ENCODE results near the gene ACMSD. TPM values are rescaled to one million over a fixed set of nuclear protein-coding genes. Genes with fewer than 3 reads are reported as not detected.
"Not testable (repeated sequence)": the region's sequence is repeated elsewhere in the genome, so short reads cannot be mapped to it uniquely, and the experiment has no call there.

Gene ACMSD
- total RNA-seq, 4 donors from 2014 or later, result 0.29 TPM; not detected in 3

- no peak for TF ChIP-seq CTCF (IDR thresholded peaks at IDR 0.05 in 4 of 5, conservative IDR thresholded peaks at IDR 0.05 in 1 of 5)
- TF ChIP-seq POLR2A (IDR thresholded peaks at IDR 0.05), result no peak
- ATAC-seq (no peak), DNase-seq (no peak)
- intact Hi-C loops (cut with DNase I; ENCODE audit: low total_unique reads), result no loop called here
- no peaks in the 10 kb centered on the region for H3K36me3 ChIP-seq
- in situ Hi-C loops (cut with MboI; ENCODE audit: low sequenced_read_pairs in 4 of 4), result loop anchor here in 1 of 4 donors (25.0 kb wide), 1 partner anchor 788 kb away; no protein-coding TSS in a partner anchor
- H3K9me3 ChIP-seq, result no peaks in the 10 kb centered on the region
- H3K4me3 ChIP-seq, result no peak overlapping the region
- no peaks in the 10 kb centered on the region for H3K27me3 ChIP-seq
- H3K27ac ChIP-seq, result no peak overlapping the region
- H3K4me1 ChIP-seq, result no peaks in the 10 kb centered on the region
Observed at GRCh38 chr2:134900151-134900550, 61.7 kb downstream of the ACMSD start.

DNA sequence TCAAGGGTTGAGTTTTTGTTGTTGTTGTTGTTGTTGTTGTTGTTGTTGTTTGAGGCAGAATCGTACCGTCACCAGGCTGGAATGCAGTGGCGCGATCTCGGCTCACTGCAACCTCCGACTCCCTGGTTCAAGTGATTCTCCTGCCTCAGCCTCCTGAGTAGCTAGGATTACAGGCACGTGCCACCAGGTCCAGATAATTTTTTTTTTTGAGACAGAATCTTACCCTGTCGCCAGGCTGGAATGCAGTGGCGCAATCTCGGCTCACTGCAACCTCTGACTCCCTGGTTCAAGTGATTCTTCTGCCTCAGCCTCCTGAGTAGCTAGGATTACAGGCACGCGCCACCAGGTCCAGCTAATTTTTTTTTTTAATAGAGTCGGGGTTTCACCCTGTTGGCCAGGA, 65.3 kb downstream of the ACMSD start:
- in situ Hi-C loops (cut with MboI; ENCODE audit: low sequenced_read_pairs in 4 of 4), result loop anchor here in 1 of 4 donors (25.0 kb wide), 1 partner anchor 791 kb away; no protein-coding TSS in a partner anchor
- ATAC-seq, result not testable (repeated sequence)

DNA sequence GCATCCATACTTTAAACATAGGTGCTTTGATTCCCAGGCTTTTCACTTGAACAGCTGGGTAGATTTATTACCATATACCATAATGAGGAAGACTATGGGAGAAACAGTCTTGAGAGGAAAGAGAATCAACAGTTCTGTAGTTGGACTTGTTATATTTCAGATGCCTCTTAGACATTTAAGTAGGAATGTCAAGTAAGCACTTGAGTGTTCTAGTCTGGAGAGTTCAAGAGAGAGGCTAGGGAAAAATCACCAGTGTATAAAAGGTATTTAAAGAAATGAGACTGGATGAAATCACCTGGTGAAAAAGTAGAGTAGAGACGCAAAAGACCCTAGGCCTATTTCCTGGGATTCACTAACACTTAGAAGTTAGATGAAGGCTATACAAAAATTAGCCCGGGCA, 66.8 kb downstream of the ACMSD start:
- intact Hi-C loops (cut with DNase I; ENCODE audit: low total_unique reads) (no loop called here), in situ Hi-C loops (cut with MboI; ENCODE audit: low sequenced_read_pairs in 4 of 4) (loop anchor here in 1 of 4 donors (25.0 kb wide), 1 partner anchor 793 kb away; no protein-coding TSS in a partner anchor)
- H3K27ac ChIP-seq, result no peak overlapping the region
- ATAC-seq, result no peak
- no peak overlapping the region for H3K4me3 ChIP-seq
- DNase-seq, result no peak
- TF ChIP-seq POLR2A (IDR thresholded peaks at IDR 0.05), result no peak
- no peaks in the 10 kb centered on the region for H3K36me3 ChIP-seq
- no peaks in the 10 kb centered on the region for H3K27me3 ChIP-seq
- no peaks in the 10 kb centered on the region for H3K9me3 ChIP-seq
- no peaks in the 10 kb centered on the region for H3K4me1 ChIP-seq

More for the DNA sequence above, 65.3 kb downstream of the ACMSD start:
- DNase-seq; intact Hi-C loops (cut with DNase I; ENCODE audit: low total_unique reads); H3K27ac ChIP-seq; H3K36me3 ChIP-seq; H3K9me3 ChIP-seq; H3K4me3 ChIP-seq; H3K4me1 ChIP-seq; H3K27me3 ChIP-seq: not testable (repeated sequence)

DNA sequence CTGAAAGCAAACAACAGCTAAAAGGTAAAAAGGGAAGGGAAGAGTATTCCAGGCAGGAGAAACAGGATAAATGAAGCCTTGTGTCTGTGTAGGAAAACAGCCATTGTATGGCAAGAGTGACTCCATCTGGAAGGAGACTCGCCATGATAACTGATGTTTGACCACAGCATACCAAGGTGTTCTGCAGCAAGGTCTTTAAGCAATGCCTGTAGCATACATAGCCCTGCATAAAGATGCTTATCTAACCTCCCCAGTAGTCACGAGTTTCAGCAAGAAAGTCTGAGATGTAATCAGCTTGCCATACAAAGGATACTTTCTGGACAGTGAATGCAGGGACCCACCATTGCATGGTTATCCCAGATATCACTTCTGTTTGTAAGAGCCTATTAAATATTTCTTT, 68.3 kb downstream of the ACMSD start:
- Histone ChIP-seq H3K36me3 (no peaks in the 10 kb centered on the region), H3K4me3 (no peak overlapping the region), H3K27me3 (no peaks in the 10 kb centered on the region), H3K4me1 (no peaks in the 10 kb centered on the region), H3K9me3 (no peaks in the 10 kb centered on the region), H3K27ac (no peak overlapping the region)
- in situ Hi-C loops (cut with MboI; ENCODE audit: low sequenced_read_pairs in 4 of 4), result loop anchor here in 1 of 4 donors (25.0 kb wide), 1 partner anchor 794 kb away; no protein-coding TSS in a partner anchor
- no peak for DNase-seq
- no peak for TF ChIP-seq CTCF (IDR thresholded peaks at IDR 0.05 in 4 of 5, conservative IDR thresholded peaks at IDR 0.05 in 1 of 5)
- TF ChIP-seq POLR2A (IDR thresholded peaks at IDR 0.05), result no peak
- intact Hi-C loops (cut with DNase I; ENCODE audit: low total_unique reads), result no loop called here
- ATAC-seq, result no peak

- not testable (repeated sequence) for H3K9me3 ChIP-seq, H3K4me3 ChIP-seq, H3K27ac ChIP-seq, H3K27me3 ChIP-seq, H3K36me3 ChIP-seq, ATAC-seq, H3K4me1 ChIP-seq, DNase-seq
- in situ Hi-C loops (cut with MboI; ENCODE audit: low sequenced_read_pairs in 4 of 4) (loop anchor here in 1 of 4 donors (25.0 kb wide), 1 partner anchor 795 kb away; no protein-coding TSS in a partner anchor), intact Hi-C loops (cut with DNase I; ENCODE audit: low total_unique reads) (loop anchor here (1.0 kb wide), 1 partner anchor 27 kb away; no protein-coding TSS in a partner anchor)
Observed at GRCh38 chr2:134907441-134908116, 69.2 kb downstream of the ACMSD start.

GRCh38 chr2:134910763-134911399, 72.5 kb downstream of the ACMSD start:
- DNase-seq, result no peak
- H3K27ac ChIP-seq, result no peak overlapping the region
- TF ChIP-seq POLR2A (IDR thresholded peaks at IDR 0.05) (no peak), CTCF (IDR thresholded peaks at IDR 0.05 in 4 of 5, conservative IDR thresholded peaks at IDR 0.05 in 1 of 5) (no peak)
- intact Hi-C loops (cut with DNase I; ENCODE audit: low total_unique reads), result no loop called here
- in situ Hi-C loops (cut with MboI; ENCODE audit: low sequenced_read_pairs in 4 of 4), result loop anchor here in 1 of 4 donors (10.0 to 25.0 kb wide), 2 partner anchors 144 to 799 kb away; partner anchors contain the start of gene RAB3GAP1
- no peaks in the 10 kb centered on the region for H3K27me3 ChIP-seq
- ATAC-seq, result no peak
- no peaks in the 10 kb centered on the region for H3K36me3 ChIP-seq
- H3K4me1 ChIP-seq, result no peaks in the 10 kb centered on the region
- no peaks in the 10 kb centered on the region for H3K9me3 ChIP-seq
- no peak overlapping the region for H3K4me3 ChIP-seq

Data from gastrocnemius medialis (tissue), 4 donors.